ENCODE results near the gene ATP5F1C. TPM values are rescaled to one million over a fixed set of nuclear protein-coding genes. Genes with fewer than 3 reads are reported as not detected.
"Not testable (repeated sequence)": the region's sequence is repeated elsewhere in the genome, so short reads cannot be mapped to it uniquely, and the experiment has no call there.

Gene ATP5F1C
- total RNA-seq (100 to 1,000 TPM; 115 to 117 TPM), total RNA-seq (74.8 to 130 reads per million in 2 donors)

GRCh38 chr10:7787857-7788638 is at the start of gene ATP5F1C, which contains the start of gene KIN:
TSS of gene ATP5F1C (plus strand) at chr10:7788177. CDS start at chr10:7788208, 31 bp downstream.
TSS of gene KIN (minus strand) at chr10:7787993. CDS start at chr10:7787933, 60 bp downstream.
- Mint-ChIP-seq H3K27ac (no peak within 1 kb of the TSS), H3K4me3 (no peak within 1 kb of the TSS), H3K36me3 (ENCODE audit: low read depth) (peaks cover 5% of the 10 kb centered on the region), H3K4me1 (peaks cover 43% of the 10 kb centered on the region), H3K27me3 (no peaks in the 10 kb centered on the region)
- peak; percentile 96 for ATAC-seq
- DNase-seq = peak; percentile 93 to 96 (median 95)
- H3K9me3 ChIP-seq (ENCODE audit: control insufficient read depth, low read length, poor library complexity, severe bottlenecking) = no peaks in the 10 kb centered on the region

GRCh38 chr10:7738536-7739407 is 49.2 kb upstream of the ATP5F1C start:
- H3K9me3 ChIP-seq (ENCODE audit: control insufficient read depth, low read length, poor library complexity, severe bottlenecking) = no peaks in the 10 kb centered on the region
- no peaks in the 10 kb centered on the region for H3K36me3 Mint-ChIP-seq (ENCODE audit: low read depth)
- H3K27me3 Mint-ChIP-seq = peaks cover 7% of the 10 kb centered on the region
- H3K27ac Mint-ChIP-seq = no peak overlapping the region
- H3K4me3 Mint-ChIP-seq = no peak overlapping the region
- ATAC-seq (no peak), DNase-seq (no peak)
- H3K4me1 Mint-ChIP-seq = no peaks in the 10 kb centered on the region

GRCh38 chr10:7744307-7744706 is 43.7 kb upstream of the ATP5F1C start:
- H3K27me3 Mint-ChIP-seq = peaks cover 4% of the 10 kb centered on the region
- DNase-seq = no peak
- H3K27ac Mint-ChIP-seq = no peak overlapping the region
- H3K36me3 Mint-ChIP-seq (ENCODE audit: low read depth) = no peaks in the 10 kb centered on the region
- no peak overlapping the region for H3K4me3 Mint-ChIP-seq
- peaks cover 3% of the 10 kb centered on the region for H3K4me1 Mint-ChIP-seq
- H3K9me3 ChIP-seq (ENCODE audit: control insufficient read depth, low read length, poor library complexity, severe bottlenecking) = no peaks in the 10 kb centered on the region
- no peak for ATAC-seq

- not testable (repeated sequence) for H3K36me3 Mint-ChIP-seq (ENCODE audit: low read depth); ATAC-seq; H3K27ac Mint-ChIP-seq
These were observed 39.3 kb upstream of the ATP5F1C start for GRCh38 chr10:7748637-7749036.

GRCh38 chr10:7750222-7750621 is 37.8 kb upstream of the ATP5F1C start:
- H3K9me3 ChIP-seq (ENCODE audit: control insufficient read depth, low read length, poor library complexity, severe bottlenecking) = no peaks in the 10 kb centered on the region
- Mint-ChIP-seq H3K27me3 (no peaks in the 10 kb centered on the region), H3K36me3 (ENCODE audit: low read depth) (peaks cover 10% of the 10 kb centered on the region), H3K4me1 (peaks cover 3% of the 10 kb centered on the region), H3K27ac (no peak overlapping the region), H3K4me3 (no peak overlapping the region)
- no peak for DNase-seq
- ATAC-seq = no peak

More at GRCh38 chr10:7748637-7749036, 39.3 kb upstream of the ATP5F1C start:
- not testable (repeated sequence) for H3K27me3 Mint-ChIP-seq; DNase-seq; H3K9me3 ChIP-seq (ENCODE audit: control insufficient read depth, low read length, poor library complexity, severe bottlenecking); H3K4me3 Mint-ChIP-seq; H3K4me1 Mint-ChIP-seq

- no peak for ATAC-seq
- DNase-seq = no peak
- no peak overlapping the region for H3K4me3 Mint-ChIP-seq
- H3K9me3 ChIP-seq (ENCODE audit: control insufficient read depth, low read length, poor library complexity, severe bottlenecking) = no peaks in the 10 kb centered on the region
- H3K36me3 Mint-ChIP-seq (ENCODE audit: low read depth) = peaks cover 10% of the 10 kb centered on the region
- H3K27me3 Mint-ChIP-seq = no peaks in the 10 kb centered on the region
- H3K27ac Mint-ChIP-seq = no peak overlapping the region
- H3K4me1 Mint-ChIP-seq = no peaks in the 10 kb centered on the region
These were observed 35.7 kb upstream of the ATP5F1C start for GRCh38 chr10:7752251-7752650.

- H3K9me3 ChIP-seq (ENCODE audit: control insufficient read depth, low read length, poor library complexity, severe bottlenecking) = no peaks in the 10 kb centered on the region
- DNase-seq (no peak), ATAC-seq (no peak)
- H3K36me3 Mint-ChIP-seq (ENCODE audit: low read depth) = peaks cover 10% of the 10 kb centered on the region
- H3K27ac Mint-ChIP-seq = no peak overlapping the region
- H3K4me1 Mint-ChIP-seq = no peaks in the 10 kb centered on the region
- H3K27me3 Mint-ChIP-seq = no peaks in the 10 kb centered on the region
- no peak overlapping the region for H3K4me3 Mint-ChIP-seq
These were observed 32.9 kb upstream of the ATP5F1C start for GRCh38 chr10:7755103-7755502.

GRCh38 chr10:7756360-7756992 is 31.5 kb upstream of the ATP5F1C start:
- Mint-ChIP-seq H3K36me3 (ENCODE audit: low read depth) (peaks cover 10% of the 10 kb centered on the region), H3K27me3 (no peaks in the 10 kb centered on the region), H3K4me3 (no peak overlapping the region), H3K4me1 (no peaks in the 10 kb centered on the region), H3K27ac (no peak overlapping the region)
- DNase-seq (no peak), ATAC-seq (no peak)
- no peaks in the 10 kb centered on the region for H3K9me3 ChIP-seq (ENCODE audit: control insufficient read depth, low read length, poor library complexity, severe bottlenecking)

- ATAC-seq (no peak), DNase-seq (no peak)
- H3K9me3 ChIP-seq (ENCODE audit: control insufficient read depth, low read length, poor library complexity, severe bottlenecking) = no peaks in the 10 kb centered on the region
- no peak overlapping the region for H3K4me3 Mint-ChIP-seq
- no peak overlapping the region for H3K27ac Mint-ChIP-seq
- H3K36me3 Mint-ChIP-seq (ENCODE audit: low read depth) = peaks cover 4% of the 10 kb centered on the region
- H3K4me1 Mint-ChIP-seq = no peaks in the 10 kb centered on the region
- H3K27me3 Mint-ChIP-seq = no peaks in the 10 kb centered on the region
These were observed 24.0 kb upstream of the ATP5F1C start for GRCh38 chr10:7763929-7764328.

GRCh38 chr10:7766241-7766640 is 21.7 kb upstream of the ATP5F1C start:
- Mint-ChIP-seq H3K4me3 (no peak overlapping the region), H3K27me3 (no peaks in the 10 kb centered on the region), H3K4me1 (no peaks in the 10 kb centered on the region), H3K36me3 (ENCODE audit: low read depth) (peaks cover 7% of the 10 kb centered on the region), H3K27ac (no peak overlapping the region)
- DNase-seq (no peak), ATAC-seq (no peak)
- H3K9me3 ChIP-seq (ENCODE audit: control insufficient read depth, low read length, poor library complexity, severe bottlenecking) = no peaks in the 10 kb centered on the region

GRCh38 chr10:7767209-7767608 is 20.8 kb upstream of the ATP5F1C start:
- no peak for DNase-seq
- ATAC-seq = no peak
- peaks cover 3% of the 10 kb centered on the region for H3K4me1 Mint-ChIP-seq
- H3K27ac Mint-ChIP-seq = no peak overlapping the region
- peaks cover 11% of the 10 kb centered on the region for H3K36me3 Mint-ChIP-seq (ENCODE audit: low read depth)
- H3K4me3 Mint-ChIP-seq = no peak overlapping the region
- H3K27me3 Mint-ChIP-seq = no peaks in the 10 kb centered on the region
- H3K9me3 ChIP-seq (ENCODE audit: control insufficient read depth, low read length, poor library complexity, severe bottlenecking) = no peaks in the 10 kb centered on the region

- peaks cover 11% of the 10 kb centered on the region for H3K36me3 Mint-ChIP-seq (ENCODE audit: low read depth)
- ATAC-seq (no peak), DNase-seq (no peak)
- H3K9me3 ChIP-seq (ENCODE audit: control insufficient read depth, low read length, poor library complexity, severe bottlenecking) = no peaks in the 10 kb centered on the region
- H3K27ac Mint-ChIP-seq = no peak overlapping the region
- H3K4me3 Mint-ChIP-seq = no peak overlapping the region
- H3K4me1 Mint-ChIP-seq = peaks cover 3% of the 10 kb centered on the region
- no peaks in the 10 kb centered on the region for H3K27me3 Mint-ChIP-seq
These were observed 19.6 kb upstream of the ATP5F1C start for GRCh38 chr10:7768417-7768816.

Data from T-helper 17 cell (primary cell).